ENCODE measurements around the gene LHFPL2.

LHFPL2 gene

GRCh38 chr5:78565395-78565794, 83.2 kb downstream of the LHFPL2 start:
- no peak for DNase-seq

- no peak for DNase-seq
Observed at GRCh38 chr5:78563621-78564020, 85.0 kb downstream of the LHFPL2 start.

- DNase-seq: no peak
Observed at GRCh38 chr5:78562714-78563330, 85.8 kb downstream of the LHFPL2 start.

- no peak for DNase-seq
Observed at GRCh38 chr5:78562001-78562400, 86.6 kb downstream of the LHFPL2 start.

GRCh38 chr5:78561261-78561660, 87.3 kb downstream of the LHFPL2 start:
- DNase-seq: no peak

GRCh38 chr5:78560000-78560855, 88.3 kb downstream of the LHFPL2 start:
- no peak for DNase-seq

GRCh38 chr5:78557601-78558000, 91.0 kb downstream of the LHFPL2 start:
- no peak for DNase-seq

- no peak for DNase-seq
Observed at GRCh38 chr5:78555870-78556269, 92.7 kb downstream of the LHFPL2 start.

- no peak for DNase-seq
Observed at GRCh38 chr5:78554670-78555069, 93.9 kb downstream of the LHFPL2 start.

- no peak for DNase-seq
Observed at GRCh38 chr5:78553580-78554353, 94.8 kb downstream of the LHFPL2 start.

- no peak for DNase-seq
Observed at GRCh38 chr5:78552729-78553342, 95.7 kb downstream of the LHFPL2 start.

- DNase-seq: no peak
Observed at GRCh38 chr5:78550891-78551290, 97.7 kb downstream of the LHFPL2 start.

GRCh38 chr5:78549043-78549442, 99.5 kb downstream of the LHFPL2 start:
- no peak for DNase-seq

GRCh38 chr5:78547731-78548615, 100.6 kb downstream of the LHFPL2 start:
- no peak for DNase-seq

GRCh38 chr5:78547183-78547582, 101.4 kb downstream of the LHFPL2 start:
- no peak for DNase-seq

GRCh38 chr5:78546276-78546996, 102.1 kb downstream of the LHFPL2 start:
- no peak for DNase-seq

GRCh38 chr5:78545406-78545805, 103.2 kb downstream of the LHFPL2 start:
- no peak for DNase-seq

GRCh38 chr5:78544561-78545201, 103.9 kb downstream of the LHFPL2 start:
- DNase-seq: no peak

- no peak for DNase-seq
Observed at GRCh38 chr5:78543916-78544315, 104.7 kb downstream of the LHFPL2 start.

GRCh38 chr5:78543292-78543691, 105.3 kb downstream of the LHFPL2 start:
- no peak for DNase-seq

- DNase-seq: no peak
Observed at GRCh38 chr5:78542321-78542840, 106.2 kb downstream of the LHFPL2 start.

Data from effector CD4-positive, alpha-beta T cell (primary cell).